ENCODE measurements around the gene PCCB.

Gene PCCB

GRCh38 chr3:136239094-136239493 is 11.0 kb upstream of the PCCB start:
- WGBS (ENCODE audit: insufficient coverage, insufficient read length), result no CpG with 5 or more reads among the region's 1 CpG
- Histone ChIP-seq H3K27ac (ENCODE audit: low read length) (no peak overlapping the region), H3K27me3 (ENCODE audit: control insufficient read depth, insufficient read depth, low read length) (peaks cover 2% of the 10 kb centered on the region; the same call in 1 of the 2 replicates), H3K36me3 (ENCODE audit: control insufficient read depth, insufficient read depth, low read length) (no peaks in the 10 kb centered on the region), H3K4me1 (ENCODE audit: control insufficient read depth, insufficient read depth, low read length) (peaks cover 1% of the 10 kb centered on the region; the same call in 1 of the 2 replicates), H3K4me3 (ENCODE audit: low read length) (no peak overlapping the region), H3K9me3 (ENCODE audit: control insufficient read depth, insufficient read depth, low read length) (no peaks in the 10 kb centered on the region)
- DNase-seq (ENCODE audit: low read depth, low spot score), result no peak

DNA sequence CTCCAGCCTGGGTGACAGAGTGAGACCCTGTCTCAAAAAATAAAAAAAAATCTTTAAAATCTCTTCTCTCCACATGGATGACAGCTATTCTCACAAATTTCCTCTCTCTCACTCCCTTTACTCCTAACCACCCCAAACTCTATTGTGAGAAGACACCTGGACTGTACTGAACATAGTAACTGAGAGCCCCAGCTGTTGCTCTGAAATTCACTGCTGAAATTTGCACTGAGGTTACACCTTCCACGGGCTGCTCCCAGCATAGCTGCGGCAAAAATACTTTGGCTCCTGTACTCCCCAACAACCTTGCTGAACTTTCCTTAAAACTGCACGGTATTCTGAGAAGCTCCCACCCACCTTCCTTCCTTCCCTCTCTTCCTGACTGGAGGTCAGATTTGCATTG is 4.4 kb upstream of the PCCB start:
- Histone ChIP-seq H3K4me3 (ENCODE audit: low read length) (no peak overlapping the region), H3K27me3 (ENCODE audit: control insufficient read depth, insufficient read depth, low read length) (no peaks in the 10 kb centered on the region), H3K4me1 (ENCODE audit: control insufficient read depth, insufficient read depth, low read length) (no peaks in the 10 kb centered on the region), H3K27ac (ENCODE audit: low read length) (no peak overlapping the region), H3K9me3 (ENCODE audit: control insufficient read depth, insufficient read depth, low read length) (no peaks in the 10 kb centered on the region), H3K36me3 (ENCODE audit: control insufficient read depth, insufficient read depth, low read length) (no peaks in the 10 kb centered on the region)
- DNase-seq (ENCODE audit: low read depth, low spot score), result no peak
- WGBS (ENCODE audit: insufficient coverage, insufficient read length), result no CpG with 5 or more reads among the region's 3 CpGs

- no peak for DNase-seq (ENCODE audit: low read depth, low spot score)
- Histone ChIP-seq H3K27me3 (ENCODE audit: control insufficient read depth, insufficient read depth, low read length) (no peaks in the 10 kb centered on the region), H3K9me3 (ENCODE audit: control insufficient read depth, insufficient read depth, low read length) (no peaks in the 10 kb centered on the region), H3K27ac (ENCODE audit: low read length) (no peak overlapping the region), H3K4me3 (ENCODE audit: low read length) (no peak overlapping the region), H3K4me1 (ENCODE audit: control insufficient read depth, insufficient read depth, low read length) (peaks cover 3% of the 10 kb centered on the region; the same call in 1 of the 2 replicates), H3K36me3 (ENCODE audit: control insufficient read depth, insufficient read depth, low read length) (no peaks in the 10 kb centered on the region)
- WGBS (ENCODE audit: insufficient coverage, insufficient read length), result no CpG with 5 or more reads among the region's 1 CpG
Measured at GRCh38 chr3:136247436-136247835, 2.7 kb upstream of the PCCB start.

DNA sequence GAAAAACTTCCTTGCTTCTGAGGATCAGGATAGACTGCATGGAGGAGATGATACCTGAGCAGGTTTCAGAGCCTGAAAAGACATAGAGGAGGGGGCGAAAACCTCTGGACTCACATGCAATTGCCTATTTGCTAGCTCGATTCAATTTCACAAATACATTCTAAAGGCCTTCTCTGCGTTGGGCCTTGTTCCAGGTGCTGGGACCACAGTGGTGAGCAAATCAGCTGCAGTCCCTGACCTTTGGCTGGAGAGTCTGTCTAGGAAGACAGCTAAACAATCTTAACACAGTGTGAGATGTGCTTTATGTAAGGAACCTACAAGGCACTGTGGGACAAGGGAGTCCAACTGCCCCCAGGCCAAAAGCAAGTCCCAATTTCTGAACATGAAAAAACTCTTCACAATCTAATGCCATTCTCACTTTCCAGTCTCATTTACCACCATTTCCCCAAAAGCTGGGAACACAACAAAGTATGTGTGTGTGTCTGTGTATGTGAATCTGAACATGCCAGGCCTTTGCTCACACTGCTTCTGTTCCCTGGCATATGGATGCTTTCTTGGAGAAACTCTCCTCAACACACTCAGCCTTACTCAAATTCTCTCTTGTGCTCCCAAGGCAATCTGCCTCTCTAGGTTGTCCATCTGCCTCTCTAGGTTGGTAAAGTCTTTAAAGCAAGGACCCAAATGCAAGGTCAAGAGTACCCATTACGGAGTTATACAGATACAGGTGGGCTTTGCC is 2.1 kb upstream of the PCCB start:
- WGBS (ENCODE audit: insufficient coverage, insufficient read length), result no CpG with 5 or more reads among the region's 4 CpGs
- Histone ChIP-seq H3K4me1 (ENCODE audit: control insufficient read depth, insufficient read depth, low read length) (peaks cover 3% of the 10 kb centered on the region; the same call in 1 of the 2 replicates), H3K27ac (ENCODE audit: low read length) (no peak overlapping the region), H3K27me3 (ENCODE audit: control insufficient read depth, insufficient read depth, low read length) (no peaks in the 10 kb centered on the region), H3K4me3 (ENCODE audit: low read length) (no peak overlapping the region), H3K36me3 (ENCODE audit: control insufficient read depth, insufficient read depth, low read length) (no peaks in the 10 kb centered on the region), H3K9me3 (ENCODE audit: control insufficient read depth, insufficient read depth, low read length) (no peaks in the 10 kb centered on the region)
- no peak for DNase-seq (ENCODE audit: low read depth, low spot score)

GRCh38 chr3:136249091-136249490 is 1.0 kb upstream of the PCCB start:
- H3K36me3 ChIP-seq (ENCODE audit: control insufficient read depth, insufficient read depth, low read length), result no peaks in the 10 kb centered on the region
- no peaks in the 10 kb centered on the region for H3K9me3 ChIP-seq (ENCODE audit: control insufficient read depth, insufficient read depth, low read length)
- H3K27ac ChIP-seq (ENCODE audit: low read length), result no peak overlapping the region
- WGBS (ENCODE audit: insufficient coverage, insufficient read length), result no CpG with 5 or more reads among the region's 3 CpGs
- H3K4me3 ChIP-seq (ENCODE audit: low read length), result no peak overlapping the region
- DNase-seq (ENCODE audit: low read depth, low spot score), result no peak
- no peaks in the 10 kb centered on the region for H3K27me3 ChIP-seq (ENCODE audit: control insufficient read depth, insufficient read depth, low read length)
- H3K4me1 ChIP-seq (ENCODE audit: control insufficient read depth, insufficient read depth, low read length), result peaks cover 3% of the 10 kb centered on the region; the same call in 1 of the 2 replicates

DNA sequence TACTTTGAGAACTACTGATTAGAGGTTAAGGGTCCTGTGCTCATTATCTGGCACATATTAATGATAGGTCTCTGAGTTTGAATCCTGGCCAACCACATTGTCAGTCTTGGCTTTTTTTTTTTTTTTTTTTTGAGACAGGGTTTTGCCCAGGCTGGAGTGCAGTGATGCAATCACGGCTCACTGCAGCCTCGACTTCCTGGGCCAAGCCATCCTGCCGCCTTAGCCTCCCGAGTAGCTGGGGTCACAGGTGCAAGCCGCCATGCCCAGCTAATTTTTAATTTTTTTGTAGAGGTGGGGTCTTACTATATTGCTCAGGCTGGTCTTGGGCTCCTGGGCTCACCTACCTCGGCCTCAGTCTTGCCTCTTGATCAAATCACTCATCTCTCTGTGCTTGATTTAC is 547 bp upstream of the PCCB start:
- no peaks in the 10 kb centered on the region for H3K36me3 ChIP-seq (ENCODE audit: control insufficient read depth, insufficient read depth, low read length)
- H3K27me3 ChIP-seq (ENCODE audit: control insufficient read depth, insufficient read depth, low read length), result no peaks in the 10 kb centered on the region
- DNase-seq (ENCODE audit: low read depth, low spot score), result no peak
- WGBS (ENCODE audit: insufficient coverage, insufficient read length), result no CpG with 5 or more reads among the region's 6 CpGs
- H3K4me1 ChIP-seq (ENCODE audit: control insufficient read depth, insufficient read depth, low read length), result peaks cover 3% of the 10 kb centered on the region; the same call in 1 of the 2 replicates
- H3K4me3 ChIP-seq (ENCODE audit: low read length), result no peak overlapping the region; the same call in 1 of the 2 replicates
- no peak overlapping the region for H3K27ac ChIP-seq (ENCODE audit: low read length)
- H3K9me3 ChIP-seq (ENCODE audit: control insufficient read depth, insufficient read depth, low read length), result no peaks in the 10 kb centered on the region

DNA sequence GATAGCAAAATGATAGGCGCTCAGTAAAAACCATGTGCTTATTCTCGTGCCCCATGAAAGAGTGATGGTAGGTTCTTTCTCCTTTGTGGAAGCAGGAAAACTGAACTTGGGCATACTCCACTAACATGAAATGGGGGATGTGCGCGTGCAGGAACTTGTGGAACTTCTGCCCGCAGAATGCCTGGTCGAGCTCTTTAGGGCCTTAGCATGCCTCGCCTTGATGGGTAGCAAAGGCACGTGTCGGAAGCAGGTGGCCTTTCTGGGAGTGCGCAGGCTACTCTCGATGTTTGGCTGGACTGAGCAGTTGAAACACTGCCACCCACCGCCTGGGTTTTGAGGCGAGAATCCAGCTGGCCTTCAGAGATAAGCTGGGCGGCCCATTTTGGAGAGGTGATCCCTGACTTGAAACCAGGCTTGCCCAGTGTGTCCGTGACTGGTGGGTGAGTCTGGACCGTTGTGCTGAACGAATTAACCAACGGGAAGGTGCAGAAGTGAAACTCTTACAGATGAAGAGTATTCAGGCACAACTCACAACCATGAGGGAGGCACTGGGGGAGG is 842 bp downstream of the PCCB start:
- peak overlapping the region; percentile 74; the same call in 1 of the 2 replicates for H3K4me3 ChIP-seq (ENCODE audit: low read length)
- peaks cover 3% of the 10 kb centered on the region; the same call in 1 of the 2 replicates for H3K4me1 ChIP-seq (ENCODE audit: control insufficient read depth, insufficient read depth, low read length)
- no peak for DNase-seq (ENCODE audit: low read depth, low spot score)
- no peaks in the 10 kb centered on the region for H3K27me3 ChIP-seq (ENCODE audit: control insufficient read depth, insufficient read depth, low read length)
- WGBS (ENCODE audit: insufficient coverage, insufficient read length), result no CpG with 5 or more reads among the region's 18 CpGs
- no peaks in the 10 kb centered on the region for H3K9me3 ChIP-seq (ENCODE audit: control insufficient read depth, insufficient read depth, low read length)
- H3K36me3 ChIP-seq (ENCODE audit: control insufficient read depth, insufficient read depth, low read length), result no peaks in the 10 kb centered on the region; the same call in 1 of the 2 replicates
- no peak overlapping the region for H3K27ac ChIP-seq (ENCODE audit: low read length)

DNA sequence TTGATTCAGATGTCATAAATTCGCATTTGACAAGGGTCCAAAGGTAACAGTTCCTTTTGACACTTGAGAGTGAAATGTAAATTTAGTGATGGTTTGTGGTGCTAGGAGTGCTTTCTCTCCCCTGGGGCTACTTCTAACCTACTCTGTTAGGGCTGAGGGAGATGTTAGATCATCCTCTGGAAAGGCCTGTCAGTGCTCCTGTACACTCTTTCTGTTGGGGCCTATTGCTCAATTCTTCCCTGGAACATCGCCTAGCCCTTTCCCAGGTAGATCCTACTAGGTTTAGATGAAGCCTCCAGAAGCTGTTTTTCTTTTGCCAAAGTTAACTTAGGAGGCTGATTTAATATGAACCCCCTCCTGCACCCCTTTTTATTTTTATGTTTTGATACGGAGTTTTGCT is 1.4 kb downstream of the PCCB start:
- DNase-seq (ENCODE audit: low read depth, low spot score), result no peak
- no CpG with 5 or more reads among the region's 3 CpGs for WGBS (ENCODE audit: insufficient coverage, insufficient read length)
- Histone ChIP-seq H3K36me3 (ENCODE audit: control insufficient read depth, insufficient read depth, low read length) (no peaks in the 10 kb centered on the region; the same call in 1 of the 2 replicates), H3K4me1 (ENCODE audit: control insufficient read depth, insufficient read depth, low read length) (peaks cover 3% of the 10 kb centered on the region; the same call in 1 of the 2 replicates), H3K27ac (ENCODE audit: low read length) (no peak overlapping the region), H3K9me3 (ENCODE audit: control insufficient read depth, insufficient read depth, low read length) (no peaks in the 10 kb centered on the region), H3K4me3 (ENCODE audit: low read length) (no peak overlapping the region), H3K27me3 (ENCODE audit: control insufficient read depth, insufficient read depth, low read length) (no peaks in the 10 kb centered on the region)

- no CpG with 5 or more reads among the region's 8 CpGs for WGBS (ENCODE audit: insufficient coverage, insufficient read length)
Measured at GRCh38 chr3:136255672-136256406, 5.7 kb downstream of the PCCB start.

GRCh38 chr3:136258199-136258598 is 8.1 kb downstream of the PCCB start:
- Histone ChIP-seq H3K4me3 (ENCODE audit: low read length) (no peak overlapping the region), H3K4me1 (ENCODE audit: control insufficient read depth, insufficient read depth, low read length) (no peaks in the 10 kb centered on the region), H3K9me3 (ENCODE audit: control insufficient read depth, insufficient read depth, low read length) (no peaks in the 10 kb centered on the region), H3K27ac (ENCODE audit: low read length) (no peak overlapping the region), H3K27me3 (ENCODE audit: control insufficient read depth, insufficient read depth, low read length) (no peaks in the 10 kb centered on the region), H3K36me3 (ENCODE audit: control insufficient read depth, insufficient read depth, low read length) (peaks cover 14% of the 10 kb centered on the region; the same call in 1 of the 2 replicates)
- no peak for DNase-seq (ENCODE audit: low read depth, low spot score)
- WGBS (ENCODE audit: insufficient coverage, insufficient read length), result no CpG with 5 or more reads among the region's 2 CpGs

More at GRCh38 chr3:136255672-136256406, 5.7 kb downstream of the PCCB start:
- DNase-seq (ENCODE audit: low read depth, low spot score), result no peak
- no peaks in the 10 kb centered on the region for H3K9me3 ChIP-seq (ENCODE audit: control insufficient read depth, insufficient read depth, low read length)
- no peak overlapping the region for H3K27ac ChIP-seq (ENCODE audit: low read length)
- peaks cover 7% of the 10 kb centered on the region; the same call in 1 of the 2 replicates for H3K36me3 ChIP-seq (ENCODE audit: control insufficient read depth, insufficient read depth, low read length)
- H3K4me1 ChIP-seq (ENCODE audit: control insufficient read depth, insufficient read depth, low read length), result peaks cover 3% of the 10 kb centered on the region; the same call in 1 of the 2 replicates
- no peaks in the 10 kb centered on the region for H3K27me3 ChIP-seq (ENCODE audit: control insufficient read depth, insufficient read depth, low read length)
- H3K4me3 ChIP-seq (ENCODE audit: low read length), result no peak overlapping the region

Data from iPS DF 6.9 (cell line).